LHCN-M2 (cell line): ENCODE results near the gene TBC1D26. TPM values are rescaled to one million over a fixed set of nuclear protein-coding genes. Genes with fewer than 3 reads are reported as not detected.
"Not testable (repeated sequence)": the region's sequence is repeated elsewhere in the genome, so short reads cannot be mapped to it uniquely, and the experiment has no call there.

Source experiments
- DNase-seq: peaks from one replicate; pipeline ENCODE4 v3.0.0-alpha.2; 2012; ENCODE audit warnings: low read depth
- total RNA-seq: library from RNA; depleted of rRNA; stranded (reverse); fragments of >200 nt; gene quantifications from 2 replicates; pipeline ENCODE4 v1.2.3, GENCODE V29; 2014; rRNA removed

Gene TBC1D26
- total RNA-seq, 1 experiment from 2014 or later = not detected

DNA sequence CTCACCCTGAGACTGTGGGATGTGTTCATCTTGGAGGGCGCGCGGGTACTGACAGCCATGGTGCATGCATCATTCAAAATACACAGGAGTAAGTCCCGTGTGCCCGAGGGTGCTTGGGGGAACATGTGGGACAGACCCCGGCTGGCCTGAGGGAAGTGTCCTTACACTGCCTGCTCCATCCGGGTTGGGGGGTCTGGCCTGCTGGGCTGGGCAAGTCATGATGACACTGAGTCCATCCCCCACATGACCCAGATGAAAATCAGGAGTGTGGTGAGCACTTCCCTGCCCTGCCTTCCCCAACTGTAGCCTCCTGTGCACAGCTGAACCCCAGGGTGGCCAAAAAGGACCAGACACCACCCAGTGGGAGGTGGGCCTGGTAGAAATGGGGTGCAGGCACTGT is 10.8 kb downstream of the TBC1D26 start:
- DNase-seq = no peak

DNA sequence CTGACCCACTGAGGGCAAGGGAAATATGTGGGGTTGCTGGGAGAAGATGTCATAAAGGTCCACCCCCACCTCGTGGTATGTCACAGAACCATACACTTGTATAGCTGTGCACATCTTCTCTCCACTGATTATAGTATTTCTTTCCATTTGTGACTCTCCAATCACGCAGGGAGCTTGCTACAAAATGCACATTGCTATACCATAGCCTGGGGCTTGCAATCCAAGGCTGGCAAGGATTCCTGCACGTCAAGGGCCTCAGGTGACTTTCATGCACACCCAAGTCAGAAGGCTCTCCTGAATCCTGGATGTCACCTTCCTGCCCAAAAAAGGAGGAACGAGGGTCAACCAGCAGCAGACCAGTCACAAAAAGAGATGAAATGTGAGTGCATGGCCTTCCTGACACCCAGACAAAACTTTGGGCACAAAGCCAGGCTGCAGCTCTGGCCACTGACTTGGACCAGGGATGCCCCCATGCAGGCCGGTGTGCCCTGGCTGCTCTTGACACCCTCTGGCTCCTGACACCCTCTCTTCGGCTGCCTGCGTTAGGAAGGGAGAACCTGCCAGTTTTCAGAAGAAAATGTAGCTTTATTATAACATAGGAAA is 12.1 kb downstream of the TBC1D26 start:
- DNase-seq = no peak

DNA sequence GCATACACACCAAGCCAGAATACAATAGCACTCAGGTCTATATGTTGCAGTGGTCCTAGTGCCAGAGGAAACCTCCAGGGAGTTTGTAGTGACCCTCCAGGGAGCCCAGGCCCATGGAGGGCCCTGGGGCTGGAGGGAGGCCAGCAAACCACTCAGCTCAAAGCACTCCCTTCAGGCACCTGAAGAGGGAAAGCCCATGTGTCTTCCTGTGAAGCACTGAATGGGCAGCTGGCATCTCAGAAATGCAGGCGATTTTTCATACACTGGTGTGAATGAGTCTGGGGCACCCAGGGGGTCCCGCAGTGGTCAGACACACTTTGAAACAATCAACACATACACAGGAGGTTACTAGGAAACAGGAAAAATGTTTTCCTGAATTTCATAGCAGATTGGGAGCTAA is 12.8 kb downstream of the TBC1D26 start:
- no peak for DNase-seq

DNA sequence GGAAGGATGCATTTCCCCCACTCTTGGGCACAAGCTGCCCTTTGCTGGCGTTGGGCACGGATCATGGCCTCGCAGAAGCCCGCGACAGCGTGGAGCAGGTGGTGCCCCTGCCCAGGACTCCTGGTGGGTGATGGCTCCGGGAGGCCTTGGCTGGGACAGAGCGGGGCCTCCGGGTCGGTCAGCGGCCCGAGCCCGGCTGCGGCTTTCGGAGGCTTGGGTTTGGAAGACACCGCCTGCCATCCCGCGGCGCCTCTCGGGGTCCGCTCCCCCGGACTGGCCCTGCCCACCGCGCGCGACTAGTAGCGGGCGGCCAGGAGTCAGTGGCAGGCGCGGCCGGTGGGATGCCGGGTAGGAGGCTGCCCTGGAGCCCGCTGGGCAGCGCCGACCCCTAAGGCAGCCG is 17.3 kb downstream of the TBC1D26 start:
- not testable (repeated sequence) for DNase-seq

DNA sequence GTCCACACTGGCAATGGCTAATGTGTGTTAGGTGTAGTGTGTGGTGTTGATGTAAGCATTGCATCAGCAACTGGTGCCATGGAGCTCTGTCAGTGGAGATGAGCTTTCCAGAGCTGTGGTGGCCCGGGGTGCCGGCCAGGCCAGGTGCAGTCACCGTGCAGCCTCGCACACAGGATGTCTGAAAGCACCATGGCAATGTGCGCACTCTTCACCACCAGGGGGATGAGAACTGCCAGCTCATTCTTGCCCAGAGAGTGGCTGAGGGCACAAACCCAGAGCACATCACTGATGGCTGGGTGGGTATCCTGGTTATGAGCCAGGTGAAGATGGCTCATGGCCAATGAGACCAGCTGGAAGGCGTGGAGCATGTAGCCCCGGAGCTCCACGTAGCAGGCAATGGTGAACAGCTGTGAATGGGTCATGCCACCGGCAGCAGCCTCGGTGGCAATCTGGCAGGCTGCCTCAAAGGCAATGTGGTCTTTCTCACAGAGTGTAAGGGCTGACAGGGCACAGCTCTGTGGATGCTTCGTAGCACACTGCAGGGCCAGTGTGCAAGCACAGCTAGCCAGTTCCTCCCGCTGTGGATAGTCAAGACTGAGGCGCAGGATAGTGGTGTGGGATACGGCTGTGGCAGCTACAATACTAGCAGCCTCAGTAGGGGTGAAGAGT is 36.9 kb downstream of the TBC1D26 start:
- DNase-seq = not testable (repeated sequence)

DNA sequence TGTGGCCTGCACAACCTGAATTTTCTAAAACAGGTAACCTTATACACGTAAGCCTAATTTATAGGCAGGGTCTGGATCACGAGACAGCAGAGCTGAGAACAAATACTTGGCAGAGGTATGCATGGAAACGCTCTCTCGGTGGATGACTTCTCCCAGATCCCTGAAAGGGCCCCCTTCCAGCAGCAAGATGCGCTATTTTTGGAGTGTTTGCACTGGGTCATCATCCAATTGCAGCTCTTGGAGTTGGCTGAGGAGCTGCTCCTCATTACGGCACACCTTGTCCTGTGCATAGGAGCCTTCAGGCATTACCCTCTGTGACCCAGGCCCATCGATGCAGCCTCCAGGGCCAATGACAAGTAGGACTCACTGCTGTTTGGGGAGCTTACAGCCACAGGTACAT is 38.6 kb downstream of the TBC1D26 start:
- DNase-seq = not testable (repeated sequence)

DNA sequence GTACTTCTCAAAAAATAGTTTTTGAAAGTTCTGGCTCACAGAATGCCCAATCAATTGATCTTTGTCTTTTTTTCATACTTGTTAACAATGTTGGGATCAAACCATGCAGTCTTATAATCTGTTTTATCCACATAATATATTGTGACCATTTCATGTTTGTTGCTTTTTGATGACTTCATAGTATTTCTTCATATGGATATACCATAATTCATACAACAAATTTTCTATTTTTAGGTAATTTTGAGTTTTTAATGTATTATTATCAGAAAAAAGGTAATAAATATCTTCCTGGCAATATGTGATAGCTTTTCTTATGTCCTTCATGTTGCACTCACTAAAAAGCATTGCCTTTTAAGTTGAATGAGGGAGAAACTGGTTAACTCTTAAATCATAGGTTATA is 44.8 kb downstream of the TBC1D26 start:
- DNase-seq = no peak

DNA sequence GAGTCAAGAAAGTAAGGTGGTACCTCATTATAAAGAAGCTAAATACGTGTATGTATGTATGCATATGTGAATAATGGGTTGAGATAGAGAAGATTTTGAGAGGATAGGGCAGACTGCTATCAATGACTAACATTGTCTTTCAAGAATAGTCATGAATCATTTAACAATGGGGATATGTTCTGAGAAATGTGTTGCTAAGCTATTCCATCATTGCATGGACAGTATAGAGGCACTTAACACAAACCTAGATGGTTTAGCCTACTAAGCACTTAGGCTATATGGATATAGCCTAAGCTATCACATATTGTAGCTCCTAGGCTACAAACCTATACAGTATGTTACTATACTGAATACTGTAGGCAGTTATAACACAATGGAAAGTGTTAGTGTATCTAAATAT is 45.2 kb downstream of the TBC1D26 start:
- DNase-seq = no peak

DNA sequence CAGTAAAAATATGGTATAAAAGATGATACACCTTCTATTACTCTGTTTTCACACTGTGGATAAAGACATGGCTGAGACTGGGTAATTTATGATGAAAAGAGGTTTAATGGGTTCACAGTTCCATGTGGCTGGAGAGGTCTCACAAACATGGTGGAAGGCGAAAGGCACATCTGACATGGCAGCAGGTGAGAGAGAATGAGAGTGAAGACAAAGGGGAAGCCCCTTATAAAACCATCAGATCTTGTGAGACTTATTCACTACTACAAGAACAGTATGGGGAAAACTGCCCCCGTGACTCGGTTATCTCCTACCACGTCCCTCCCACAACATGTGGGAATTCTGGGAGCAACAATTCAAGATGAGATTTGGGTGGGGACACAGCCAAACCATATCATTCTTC is 45.6 kb downstream of the TBC1D26 start:
- no peak for DNase-seq

DNA sequence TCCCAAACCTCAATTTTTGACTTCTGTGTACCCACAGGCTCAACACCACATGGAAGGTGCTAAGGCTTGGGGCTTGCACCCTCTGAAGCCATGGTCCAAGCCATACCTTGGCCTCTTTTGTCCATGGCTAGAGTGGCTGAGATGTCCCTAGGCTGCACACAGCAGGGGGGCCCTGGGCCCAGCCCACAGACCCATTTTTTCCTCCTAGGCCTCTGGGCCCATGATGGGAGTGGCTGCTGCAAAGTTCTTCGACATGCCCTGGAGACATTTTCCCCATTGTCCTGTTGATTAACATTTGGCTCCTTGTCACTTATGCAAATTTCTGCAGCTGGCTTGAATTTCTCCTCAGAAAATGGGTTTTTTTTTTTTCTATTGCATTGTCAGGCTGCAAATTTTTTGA is 47.0 kb downstream of the TBC1D26 start:
- DNase-seq = no peak

DNA sequence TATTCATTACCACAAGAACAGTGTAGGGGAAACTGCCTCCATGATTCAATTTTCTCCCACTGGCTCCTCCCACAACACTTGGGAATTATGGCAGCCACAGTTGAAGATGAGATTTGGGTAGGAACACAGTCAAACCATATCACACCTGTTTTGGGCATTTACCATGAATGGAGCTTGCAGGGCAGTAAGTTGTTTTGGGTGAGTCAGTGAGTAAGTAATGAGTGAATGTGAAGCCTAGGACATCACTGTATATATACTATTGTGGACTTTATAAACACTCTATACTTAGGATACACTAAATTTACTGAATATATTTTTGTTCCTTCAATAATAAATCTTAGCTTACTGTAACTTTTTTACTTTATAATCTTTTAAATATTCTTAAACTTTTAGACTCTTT is 48.1 kb downstream of the TBC1D26 start:
- DNase-seq = peak; percentile 19

DNA sequence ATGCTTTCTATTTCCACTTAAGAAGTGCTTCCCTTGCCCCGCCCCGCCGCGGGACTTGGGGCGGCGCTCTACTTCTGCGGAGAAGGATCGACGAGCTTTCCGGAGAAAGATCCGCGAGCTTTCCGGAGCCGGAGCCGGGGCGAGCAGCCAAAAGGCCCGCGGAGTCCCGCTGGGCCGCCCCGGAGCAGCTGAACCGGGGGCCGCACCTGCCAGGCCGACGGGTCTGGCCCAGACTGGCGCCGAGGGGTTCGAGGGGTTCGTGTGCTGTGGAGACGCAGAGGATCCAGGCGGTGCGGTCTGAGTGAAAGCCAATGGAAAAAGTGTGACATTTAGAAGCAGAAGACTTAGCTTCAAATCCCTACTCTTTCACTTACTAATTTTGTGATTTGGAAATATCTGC is 50.8 kb downstream of the TBC1D26 start:
- peak; percentile 1 for DNase-seq

DNA sequence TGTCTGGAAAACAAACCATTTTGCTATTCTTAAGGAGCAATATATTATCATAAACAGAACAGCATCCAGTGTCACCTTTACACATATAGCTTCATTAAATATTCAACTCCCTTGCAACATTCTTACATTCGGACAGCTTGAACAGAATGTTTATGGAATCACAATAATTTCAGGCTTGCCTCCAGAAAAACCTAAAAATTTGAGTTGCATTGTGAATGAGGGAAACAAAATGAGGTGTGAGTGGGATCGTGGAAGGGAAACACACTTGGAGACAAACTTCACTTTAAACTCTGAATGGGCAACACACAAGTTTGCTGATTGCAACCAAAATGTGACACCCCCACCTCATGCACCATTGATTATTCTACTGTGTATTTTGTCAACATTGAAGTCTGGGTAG is 51.4 kb downstream of the TBC1D26 start:
- DNase-seq = no peak

DNA sequence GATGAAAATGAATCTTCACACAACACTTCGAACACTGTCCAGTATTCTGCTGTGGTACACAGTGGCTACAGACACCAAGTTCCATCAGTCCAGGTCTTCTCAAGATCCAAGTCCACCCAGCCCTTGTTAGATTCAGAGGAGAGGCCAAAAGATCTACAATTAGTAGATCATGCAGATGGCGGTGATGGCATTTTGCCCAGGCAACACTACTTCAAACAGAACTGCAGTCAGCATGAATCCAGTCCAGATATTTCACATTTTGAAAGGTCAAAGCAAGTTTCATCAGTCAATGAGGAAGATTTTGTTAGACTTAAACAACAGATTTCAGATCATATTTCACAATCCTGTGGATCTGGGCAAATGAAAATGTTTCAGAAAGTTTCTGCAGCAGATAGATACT is 52.3 kb downstream of the TBC1D26 start:
- DNase-seq = not testable (repeated sequence)

DNA sequence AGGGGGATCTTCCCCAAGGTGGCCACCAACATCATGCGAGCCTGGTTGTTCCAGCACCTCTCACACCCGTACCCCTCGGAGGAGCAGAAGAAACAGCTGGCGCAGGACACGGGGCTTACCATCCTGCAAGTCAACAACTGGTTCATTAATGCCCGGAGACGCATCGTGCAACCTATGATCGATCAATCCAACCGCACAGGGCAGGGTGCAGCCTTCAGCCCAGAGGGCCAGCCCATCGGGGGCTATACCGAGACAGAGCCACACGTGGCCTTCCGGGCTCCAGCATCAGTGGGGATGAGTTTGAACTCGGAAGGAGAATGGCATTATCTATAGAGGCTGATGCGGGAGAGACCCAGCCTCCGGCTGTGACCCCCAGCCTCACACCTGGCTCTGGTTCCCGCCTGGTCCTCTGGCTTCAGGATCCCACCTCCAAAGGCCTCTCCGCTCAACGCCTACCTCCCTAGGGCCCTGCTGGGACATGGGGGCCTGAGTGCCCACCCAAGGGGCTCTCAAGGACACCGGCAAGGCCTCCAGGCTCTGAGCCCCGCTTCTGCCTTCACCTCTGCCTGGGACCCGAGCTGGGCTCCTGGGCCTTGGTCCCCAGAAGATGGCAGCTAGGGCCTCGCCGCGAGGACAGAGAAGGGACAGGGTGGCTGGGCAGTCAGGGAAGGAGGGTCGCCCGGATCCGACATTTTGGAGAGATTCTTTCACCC is 55.4 kb downstream of the TBC1D26 start:
- not testable (repeated sequence) for DNase-seq

DNA sequence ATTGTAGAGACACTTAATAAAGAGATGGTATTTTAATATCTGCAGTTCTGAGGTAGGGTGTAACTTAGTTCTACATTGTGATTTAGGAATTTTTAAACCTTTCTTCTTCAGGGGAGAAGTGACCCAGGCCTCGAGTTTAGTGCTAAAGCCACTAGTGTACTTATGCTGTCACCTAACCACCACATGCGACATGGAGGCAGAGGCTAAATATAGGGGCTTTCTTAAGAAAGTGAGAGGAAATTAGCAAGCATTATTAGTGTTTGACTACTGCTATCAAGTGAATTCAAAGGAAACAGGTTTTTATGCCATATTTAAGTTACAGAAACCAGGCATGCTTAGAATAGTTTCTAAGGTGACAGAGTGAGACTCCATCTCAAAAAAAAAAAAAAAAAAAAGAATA is 56.3 kb downstream of the TBC1D26 start:
- DNase-seq = not testable (repeated sequence)

Other genes starting within 250 kb of the TBC1D26 start
- 8.5 and 10.8 TPM in 2 replicates for gene TVP23C, start 168.8 kb upstream of the TBC1D26 start, total RNA-seq
- gene FBXW10B, start 112.6 kb upstream of the TBC1D26 start, total RNA-seq = 0.83 and 1.1 TPM in 2 replicates
- gene TRIM16, start 48.0 kb upstream of the TBC1D26 start, total RNA-seq = 48.5 TPM in 2 replicates
- 32.4 and 44.3 TPM in 2 replicates for gene ZNF286A, start 32.5 kb upstream of the TBC1D26 start, total RNA-seq
- gene ADORA2B, start 212.8 kb downstream of the TBC1D26 start, total RNA-seq = 27.8 and 31.2 TPM in 2 replicates